GM12872 (cell line): ENCODE data around the gene CYP4F3.

Source experiments
- CTCF ChIP-seq: IDR thresholded peaks from 3 replicates; pipeline ENCODE4 v1.5.1; 2011; ENCODE audit warnings: low read depth, mild to moderate bottlenecking, low read length, moderate library complexity; ENCODE audit not compliant: insufficient read depth

The CYP4F3 gene

DNA sequence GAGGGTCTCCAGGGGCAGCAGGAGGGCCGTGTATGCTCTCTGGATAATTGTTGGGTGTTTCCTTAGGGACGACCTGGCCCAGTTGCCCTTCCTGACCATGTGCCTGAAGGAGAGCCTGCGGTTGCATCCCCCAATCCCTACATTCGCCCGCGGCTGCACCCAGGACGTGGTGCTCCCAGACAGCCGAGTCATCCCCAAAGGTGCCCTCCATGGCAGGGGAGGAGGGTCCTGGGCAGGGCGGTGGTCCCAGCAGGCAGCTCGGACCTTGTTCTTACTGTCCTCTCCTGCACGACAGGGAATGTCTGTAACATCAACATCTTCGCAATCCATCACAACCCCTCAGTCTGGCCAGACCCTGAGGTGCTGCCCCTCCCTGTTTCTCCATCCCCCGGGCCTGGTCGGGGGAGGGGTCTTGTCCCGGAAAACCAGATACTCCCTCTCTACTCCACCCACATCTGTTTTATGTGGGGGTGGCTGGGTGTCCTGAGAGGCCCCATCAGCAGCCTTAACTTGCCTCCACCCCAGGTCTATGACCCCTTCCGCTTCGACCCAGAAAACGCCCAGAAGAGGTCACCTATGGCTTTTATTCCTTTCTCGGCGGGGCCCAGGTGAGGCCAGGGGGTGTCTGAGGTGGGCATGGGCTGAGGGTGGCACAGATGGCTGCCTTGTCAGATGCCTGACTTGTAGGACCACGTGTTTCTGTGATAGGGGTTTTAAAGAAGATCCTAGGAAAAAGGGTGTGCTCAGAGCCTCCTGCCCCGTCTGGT is 12.3 kb upstream of the CYP4F3 start:
- TF ChIP-seq CTCF = no peak

- peak; percentile 92 for TF ChIP-seq CTCF
Observed at GRCh38 chr19:15629003-15629880, 11.5 kb upstream of the CYP4F3 start.

DNA sequence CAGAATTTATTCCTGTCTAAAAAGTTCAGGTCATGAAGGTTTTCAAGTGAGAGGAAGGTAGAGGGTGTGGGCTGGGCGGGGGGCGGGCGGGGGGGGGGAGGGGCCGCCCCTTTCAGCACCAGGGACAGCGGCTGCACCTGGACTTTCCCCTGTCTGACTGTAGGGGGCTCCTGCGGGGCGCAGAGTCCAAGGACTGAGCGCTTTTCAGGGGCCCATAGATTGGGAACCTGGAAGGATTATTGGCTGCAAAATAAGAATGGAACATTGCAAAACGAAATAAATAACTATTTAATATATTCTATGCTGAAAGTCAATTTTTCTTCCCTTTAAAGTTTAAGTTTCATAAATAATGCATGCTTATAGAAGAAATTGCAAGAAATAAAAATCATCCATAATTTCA is 8.9 kb upstream of the CYP4F3 start:
- TF ChIP-seq CTCF = peak; percentile 44; the same call in 2 of the 3 replicates

GRCh38 chr19:15633082-15633835 is 7.4 kb upstream of the CYP4F3 start:
- no peak for TF ChIP-seq CTCF

DNA sequence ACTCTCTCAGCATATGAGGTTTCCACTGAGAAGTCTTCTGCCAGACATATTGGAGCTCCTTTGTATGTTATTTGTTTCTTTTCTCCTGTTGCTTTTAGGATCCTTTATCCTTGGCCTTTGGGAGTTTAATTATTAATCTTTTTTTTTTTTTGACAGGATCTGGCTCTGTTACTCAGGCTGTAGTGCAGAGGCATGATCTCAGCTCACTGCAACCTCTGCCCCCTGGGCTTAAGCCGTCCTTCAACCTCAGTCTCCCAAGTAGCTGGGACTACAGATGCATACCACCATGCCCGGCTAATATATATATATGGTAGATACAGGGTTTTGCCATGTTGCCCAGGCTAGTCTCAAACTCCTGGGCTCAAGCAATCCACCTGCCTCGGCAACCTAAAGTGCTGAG is 6.6 kb upstream of the CYP4F3 start:
- no peak for TF ChIP-seq CTCF

DNA sequence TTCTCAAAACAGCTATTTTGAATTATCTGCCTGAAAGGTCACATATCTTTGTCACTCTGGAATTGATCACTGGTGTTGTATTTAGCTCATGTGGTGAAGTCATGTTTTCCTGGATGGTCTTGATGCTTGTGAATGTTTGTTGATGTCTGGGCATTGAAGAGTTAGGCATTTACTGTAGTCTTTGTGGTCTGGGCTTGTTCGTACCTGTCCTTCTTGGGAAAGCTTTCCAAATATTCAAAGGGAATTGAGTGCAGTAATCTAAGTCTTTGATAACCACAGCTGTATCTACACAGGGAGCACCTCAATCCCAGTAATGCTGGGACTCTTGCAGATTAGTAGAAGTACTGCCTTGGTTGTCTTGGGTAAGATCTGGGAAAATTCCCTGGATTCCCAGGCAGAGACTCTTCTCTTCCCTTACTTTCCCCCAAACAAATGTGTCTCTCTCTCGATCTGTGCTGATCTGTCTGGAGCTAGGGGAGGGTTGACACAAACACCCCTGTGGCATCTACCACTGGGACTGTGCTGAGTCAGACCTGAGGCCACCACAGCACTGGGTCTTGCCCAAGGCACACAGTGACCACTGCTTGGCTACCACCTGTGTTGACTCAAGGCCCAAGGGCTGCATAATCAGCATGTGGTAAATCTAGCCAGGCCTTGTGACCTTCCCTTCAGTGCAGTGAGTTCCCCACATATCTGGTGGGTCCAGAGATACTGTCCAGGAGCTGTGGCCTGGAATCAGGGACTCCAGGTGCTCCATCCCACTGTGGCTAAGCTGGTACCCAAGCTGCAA is 5.5 kb upstream of the CYP4F3 start:
- no peak for TF ChIP-seq CTCF
